GM20000 (cell line): Measurements from ENCODE around the gene MTG1.

ENCODE experiments used
- DNase-seq: peaks from one replicate; pipeline ENCODE4 v3.0.0; 2012; ENCODE audit warnings: low spot score
- CTCF ChIP-seq: IDR thresholded peaks from 2 replicates; pipeline ENCODE4 v1.5.1; 2012; ENCODE audit warnings: mild to moderate bottlenecking, control low read depth; ENCODE audit errors: extremely low read depth, missing control alignments

The MTG1 gene

GRCh38 chr10:133377025-133377817, 16.7 kb upstream of the MTG1 start:
- no peak for DNase-seq
- no peak for TF ChIP-seq CTCF

- no peak for TF ChIP-seq CTCF
- DNase-seq, result no peak
These were observed 16.1 kb upstream of the MTG1 start for GRCh38 chr10:133377818-133378250.

- no peak for TF ChIP-seq CTCF
- peak; percentile 84 for DNase-seq
These were observed 15.5 kb upstream of the MTG1 start for GRCh38 chr10:133378251-133379096.

GRCh38 chr10:133379152-133379800, 14.7 kb upstream of the MTG1 start, which contains the start of gene PAOX:
PAOX (plus strand) TSS chr10:133379262; CDS start chr10:133379317, 55 bp downstream.
- DNase-seq, result peak; percentile 93
- TF ChIP-seq CTCF, result no peak

GRCh38 chr10:133379801-133380666, 13.9 kb upstream of the MTG1 start:
- TF ChIP-seq CTCF, result no peak
- DNase-seq, result no peak

GRCh38 chr10:133381036-133381435, 12.9 kb upstream of the MTG1 start:
- TF ChIP-seq CTCF, result no peak
- no peak for DNase-seq
